WTC11 (cell line): ENCODE measurements around the gene NLGN4X. TPM values are rescaled to one million over a fixed set of nuclear protein-coding genes. Genes with fewer than 3 reads are reported as not detected.

Experiments
- ATAC-seq: fragments of 200-7000 bp; cut with Tn5 transposase; 2 replicates; pipeline ENCODE4 v1.10.0; 2021; ENCODE audit warnings: mild to moderate bottlenecking, moderate library complexity
- CTCF ChIA-PET: fragments of 300-600 bp; sonication (Branson Sonifier 250); formaldehyde crosslinking; loops from one replicate; lab custom pipeline; 2021; ENCODE audit warnings: antibody characterized with exemption; lab: Charles Lee
- POLR2A ChIA-PET: fragments of 350-600 bp; sonication (Branson Sonifier 250); formaldehyde crosslinking; loops from one replicate; lab custom pipeline; 2021; ENCODE audit warnings: antibody characterized with exemption; lab: Charles Lee
- DNase-seq: peaks from one replicate; pipeline ENCODE4 v3.0.0; 2021; ENCODE audit warnings: low spot score
- H3K27ac Mint-ChIP-seq: 2 replicates; pipeline ENCODE4 v1.8.0; 2021; ENCODE audit warnings: mixed read lengths
- H3K27me3 Mint-ChIP-seq: 2 replicates; pipeline ENCODE4 v1.8.0; 2021; ENCODE audit warnings: low read depth, mild to moderate bottlenecking, moderate library complexity, mixed read lengths
- H3K36me3 Mint-ChIP-seq: 2 replicates; pipeline ENCODE4 v1.8.0; 2021; ENCODE audit warnings: mixed read lengths
- H3K4me1 Mint-ChIP-seq: 2 replicates; pipeline ENCODE4 v1.8.0; 2022; ENCODE audit warnings: mixed read lengths
- H3K4me3 Mint-ChIP-seq: 2 replicates; pipeline ENCODE4 v1.8.0; 2021; ENCODE audit warnings: mild to moderate bottlenecking, moderate library complexity, mixed read lengths
- H3K9me3 Mint-ChIP-seq: 2 replicates; pipeline ENCODE4 v1.8.0; 2021; ENCODE audit warnings: mixed read lengths
- ATF1 ChIP-seq: sonication (generic); formaldehyde crosslinking; IDR thresholded peaks from 2 replicates; pipeline ENCODE4 v1.8.1; 2023; ENCODE audit warnings: mild to moderate bottlenecking, moderate library complexity, missing genetic modification reagents
- ELF4 ChIP-seq: sonication (generic); formaldehyde crosslinking; IDR thresholded peaks from 2 replicates; pipeline ENCODE4 v1.8.1; 2022; ENCODE audit warnings: low read depth, mild to moderate bottlenecking, moderate library complexity, missing genetic modification reagents
- EMX1 ChIP-seq: fragments of 250-450 bp; sonication (Bioruptor Pico); IDR thresholded peaks from 2 replicates; pipeline ENCODE4 v1.8.0; 2021; ENCODE audit warnings: mild to moderate bottlenecking
- ESRRA ChIP-seq: sonication (generic); formaldehyde crosslinking; IDR thresholded peaks from 2 replicates; pipeline ENCODE4 v1.8.1; 2022; ENCODE audit warnings: mild to moderate bottlenecking, missing genetic modification reagents, borderline replicate concordance
- FOXK1 ChIP-seq: sonication (generic); formaldehyde crosslinking; IDR thresholded peaks from 2 replicates; pipeline ENCODE4 v1.8.0; 2022; ENCODE audit warnings: mild to moderate bottlenecking, moderate library complexity, missing genetic modification reagents
- JAZF1 ChIP-seq: fragments of 250-450 bp; sonication (Bioruptor Pico); IDR thresholded peaks from 2 replicates; pipeline ENCODE4 v1.9.0; 2021; ENCODE audit warnings: moderate library complexity, mild to moderate bottlenecking, inconsistent platforms
- JUN ChIP-seq: sonication (generic); formaldehyde crosslinking; IDR thresholded peaks from 2 replicates; pipeline ENCODE4 v1.8.0; 2023; ENCODE audit warnings: mild to moderate bottlenecking, missing genetic modification reagents
- NFYB ChIP-seq: sonication (generic); formaldehyde crosslinking; conservative IDR thresholded peaks from 2 replicates; pipeline ENCODE4 v1.8.0; 2022; ENCODE audit warnings: low read depth, missing genetic modification reagents
- NR1H2 ChIP-seq: sonication (generic); formaldehyde crosslinking; IDR thresholded peaks from 2 replicates; pipeline ENCODE4 v1.9.0; 2021; ENCODE audit warnings: mild to moderate bottlenecking, moderate library complexity, missing genetic modification reagents
- NR2C2 ChIP-seq: sonication (generic); formaldehyde crosslinking; IDR thresholded peaks from 2 replicates; pipeline ENCODE4 v1.8.0; 2022; ENCODE audit warnings: mild to moderate bottlenecking, missing genetic modification reagents
- RELA ChIP-seq: sonication (generic); formaldehyde crosslinking; IDR thresholded peaks from 2 replicates; pipeline ENCODE4 v1.8.1; 2022; ENCODE audit warnings: missing genetic modification reagents, mild to moderate bottlenecking, borderline replicate concordance
- SMAD3 ChIP-seq: sonication (generic); formaldehyde crosslinking; IDR thresholded peaks from 2 replicates; pipeline ENCODE4 v1.8.0; 2022; ENCODE audit warnings: missing genetic modification reagents, mild to moderate bottlenecking, borderline replicate concordance
- TEAD1 ChIP-seq: sonication (generic); formaldehyde crosslinking; IDR thresholded peaks from 2 replicates; pipeline ENCODE4 v1.8.0; 2022; ENCODE audit warnings: mild to moderate bottlenecking, missing genetic modification reagents
- ZNF263 ChIP-seq: sonication (generic); formaldehyde crosslinking; IDR thresholded peaks from 2 replicates; pipeline ENCODE4 v1.8.1; 2022; ENCODE audit warnings: low read depth, mild to moderate bottlenecking, moderate library complexity, missing genetic modification reagents
- ZNF416 ChIP-seq: fragments of 250-450 bp; sonication (Bioruptor Pico); IDR thresholded peaks from 2 replicates; pipeline ENCODE4 v1.9.0; 2021; ENCODE audit warnings: mild to moderate bottlenecking, inconsistent platforms
- total RNA-seq: library from RNA; stranded (reverse); gene quantifications from 3 replicates; pipeline ENCODE4 v1.2.3, GENCODE V29; 2021
- TF ChIP-seq, protein P1 (sequence below): sonication (generic); formaldehyde crosslinking; IDR thresholded peaks from 2 replicates; pipeline ENCODE4 v1.8.1; 2022; ENCODE audit warnings: mild to moderate bottlenecking, moderate library complexity, missing genetic modification reagents
- TF ChIP-seq, protein P2 (sequence below): sonication (generic); formaldehyde crosslinking; IDR thresholded peaks from 2 replicates; pipeline ENCODE4 v1.8.0; 2023; ENCODE audit warnings: mild to moderate bottlenecking, missing genetic modification reagents
- TF ChIP-seq, protein P3 (sequence below): sonication (generic); formaldehyde crosslinking; IDR thresholded peaks from 2 replicates; pipeline ENCODE4 v1.8.1; 2023; ENCODE audit warnings: mild to moderate bottlenecking, missing genetic modification reagents, moderate library complexity
- TF ChIP-seq, protein P4 (sequence below): fragments of 250-450 bp; sonication (Bioruptor Pico); IDR thresholded peaks from 2 replicates; pipeline ENCODE4 v1.9.0; 2021; ENCODE audit warnings: mild to moderate bottlenecking
- TF ChIP-seq, protein P5 (sequence below): sonication (generic); formaldehyde crosslinking; IDR thresholded peaks from 2 replicates; pipeline ENCODE4 v1.8.1; 2022; ENCODE audit warnings: low read depth, mild to moderate bottlenecking, moderate library complexity, missing genetic modification reagents, borderline replicate concordance
- TF ChIP-seq, protein P6 (sequence below): sonication (generic); formaldehyde crosslinking; IDR thresholded peaks from 2 replicates; pipeline ENCODE4 v1.8.1; 2023; ENCODE audit warnings: mild to moderate bottlenecking, moderate library complexity, missing genetic modification reagents
- TF ChIP-seq, protein P7 (sequence below): sonication (generic); formaldehyde crosslinking; IDR thresholded peaks from 2 replicates; pipeline ENCODE4 v1.8.1; 2022; ENCODE audit warnings: missing genetic modification reagents, borderline replicate concordance
- TF ChIP-seq, protein P8 (sequence below): sonication (generic); formaldehyde crosslinking; IDR thresholded peaks from 2 replicates; pipeline ENCODE4 v1.8.1; 2023; ENCODE audit warnings: mild to moderate bottlenecking, missing genetic modification reagents

The NLGN4X gene
- total RNA-seq, 1 experiment from 2014 or later, result 53.8 TPM

DNA sequence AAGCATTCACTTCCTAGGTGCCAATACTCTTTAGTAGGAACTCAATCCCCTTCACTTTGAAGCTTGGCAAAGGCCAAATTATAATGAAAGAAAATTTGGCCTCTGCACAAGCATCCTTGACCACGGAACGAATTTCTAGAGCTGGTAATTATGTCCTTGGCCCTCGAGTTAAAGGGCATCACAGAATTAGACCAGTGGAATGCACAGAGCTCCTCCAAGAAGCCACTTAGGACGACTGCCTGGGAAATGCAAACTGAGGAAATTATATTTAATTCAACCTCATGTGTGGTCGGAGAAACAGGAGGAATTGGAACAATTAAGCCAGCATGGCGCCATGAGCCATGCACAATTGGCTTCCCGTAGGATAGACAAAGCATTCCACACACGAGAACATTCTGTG is 59.3 kb downstream of the NLGN4X start:
- Mint-ChIP-seq H3K27ac (peak overlapping the region; percentile 57; the same call in 1 of the 2 replicates), H3K36me3 (peaks cover 2% of the 10 kb centered on the region; the same call in 1 of the 2 replicates), H3K9me3 (no peaks in the 10 kb centered on the region), H3K4me1 (peaks cover 56% of the 10 kb centered on the region), H3K4me3 (no peak overlapping the region), H3K27me3 (no peaks in the 10 kb centered on the region)
- CTCF ChIA-PET, result no interaction called here
- ATAC-seq, result no peak
- TF ChIP-seq ELF4 (no peak), JUN (CRISPR knock-in tag) (no peak), ZNF416 (no peak), EMX1 (CRISPR knock-in tag) (no peak), SMAD3 (no peak), FOXK1 (CRISPR knock-in tag) (no peak), JAZF1 (CRISPR knock-in tag) (no peak)
- TF ChIP-seq, protein P1, sequence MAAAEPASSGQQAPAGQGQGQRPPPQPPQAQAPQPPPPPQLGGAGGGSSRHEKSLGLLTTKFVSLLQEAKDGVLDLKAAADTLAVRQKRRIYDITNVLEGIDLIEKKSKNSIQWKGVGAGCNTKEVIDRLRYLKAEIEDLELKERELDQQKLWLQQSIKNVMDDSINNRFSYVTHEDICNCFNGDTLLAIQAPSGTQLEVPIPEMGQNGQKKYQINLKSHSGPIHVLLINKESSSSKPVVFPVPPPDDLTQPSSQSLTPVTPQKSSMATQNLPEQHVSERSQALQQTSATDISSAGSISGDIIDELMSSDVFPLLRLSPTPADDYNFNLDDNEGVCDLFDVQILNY (CRISPR knock-in tag), result no peak
- TF ChIP-seq, protein P2, sequence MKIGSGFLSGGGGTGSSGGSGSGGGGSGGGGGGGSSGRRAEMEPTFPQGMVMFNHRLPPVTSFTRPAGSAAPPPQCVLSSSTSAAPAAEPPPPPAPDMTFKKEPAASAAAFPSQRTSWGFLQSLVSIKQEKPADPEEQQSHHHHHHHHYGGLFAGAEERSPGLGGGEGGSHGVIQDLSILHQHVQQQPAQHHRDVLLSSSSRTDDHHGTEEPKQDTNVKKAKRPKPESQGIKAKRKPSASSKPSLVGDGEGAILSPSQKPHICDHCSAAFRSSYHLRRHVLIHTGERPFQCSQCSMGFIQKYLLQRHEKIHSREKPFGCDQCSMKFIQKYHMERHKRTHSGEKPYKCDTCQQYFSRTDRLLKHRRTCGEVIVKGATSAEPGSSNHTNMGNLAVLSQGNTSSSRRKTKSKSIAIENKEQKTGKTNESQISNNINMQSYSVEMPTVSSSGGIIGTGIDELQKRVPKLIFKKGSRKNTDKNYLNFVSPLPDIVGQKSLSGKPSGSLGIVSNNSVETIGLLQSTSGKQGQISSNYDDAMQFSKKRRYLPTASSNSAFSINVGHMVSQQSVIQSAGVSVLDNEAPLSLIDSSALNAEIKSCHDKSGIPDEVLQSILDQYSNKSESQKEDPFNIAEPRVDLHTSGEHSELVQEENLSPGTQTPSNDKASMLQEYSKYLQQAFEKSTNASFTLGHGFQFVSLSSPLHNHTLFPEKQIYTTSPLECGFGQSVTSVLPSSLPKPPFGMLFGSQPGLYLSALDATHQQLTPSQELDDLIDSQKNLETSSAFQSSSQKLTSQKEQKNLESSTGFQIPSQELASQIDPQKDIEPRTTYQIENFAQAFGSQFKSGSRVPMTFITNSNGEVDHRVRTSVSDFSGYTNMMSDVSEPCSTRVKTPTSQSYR (CRISPR knock-in tag), result no peak
- TF ChIP-seq, protein P3, sequence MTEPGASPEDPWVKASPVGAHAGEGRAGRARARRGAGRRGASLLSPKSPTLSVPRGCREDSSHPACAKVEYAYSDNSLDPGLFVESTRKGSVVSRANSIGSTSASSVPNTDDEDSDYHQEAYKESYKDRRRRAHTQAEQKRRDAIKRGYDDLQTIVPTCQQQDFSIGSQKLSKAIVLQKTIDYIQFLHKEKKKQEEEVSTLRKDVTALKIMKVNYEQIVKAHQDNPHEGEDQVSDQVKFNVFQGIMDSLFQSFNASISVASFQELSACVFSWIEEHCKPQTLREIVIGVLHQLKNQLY (CRISPR knock-in tag), result no peak
- POLR2A ChIA-PET, result no interaction called here
- DNase-seq, result no peak

DNA sequence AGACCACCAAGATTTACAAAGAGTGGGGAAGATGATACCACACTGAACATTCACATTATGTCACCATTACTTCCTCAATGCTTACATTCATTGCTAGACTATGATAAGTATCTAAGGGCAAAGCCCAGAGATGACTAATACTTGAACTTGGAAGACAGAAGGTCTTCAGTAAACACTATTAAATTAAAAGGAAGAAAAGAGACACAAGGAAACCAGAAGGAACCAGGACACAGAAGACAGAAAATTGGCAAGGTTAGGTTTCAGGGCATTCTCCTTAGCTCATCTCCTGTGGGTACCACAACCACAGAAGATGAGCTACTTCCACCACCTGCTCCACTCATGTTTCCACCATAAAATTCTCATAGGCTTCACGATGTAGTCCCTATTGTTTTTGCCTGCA is 64.9 kb downstream of the NLGN4X start:
- Mint-ChIP-seq H3K27ac (no peak overlapping the region), H3K36me3 (peaks cover 30% of the 10 kb centered on the region), H3K27me3 (no peaks in the 10 kb centered on the region), H3K4me3 (no peak overlapping the region), H3K9me3 (peaks cover 17% of the 10 kb centered on the region), H3K4me1 (peaks cover 16% of the 10 kb centered on the region)
- no peak for DNase-seq
- no peak for ATAC-seq
- ChIA-PET CTCF (no interaction called here), POLR2A (no interaction called here)
- TF ChIP-seq NR1H2 (no peak), ESRRA (CRISPR knock-in tag) (no peak), FOXK1 (CRISPR knock-in tag) (no peak), NR2C2 (no peak), RELA (CRISPR knock-in tag) (no peak), TEAD1 (CRISPR knock-in tag) (no peak), ZNF263 (CRISPR knock-in tag) (no peak), NFYB (CRISPR knock-in tag) (no peak), ATF1 (no peak)
- TF ChIP-seq, protein P4, sequence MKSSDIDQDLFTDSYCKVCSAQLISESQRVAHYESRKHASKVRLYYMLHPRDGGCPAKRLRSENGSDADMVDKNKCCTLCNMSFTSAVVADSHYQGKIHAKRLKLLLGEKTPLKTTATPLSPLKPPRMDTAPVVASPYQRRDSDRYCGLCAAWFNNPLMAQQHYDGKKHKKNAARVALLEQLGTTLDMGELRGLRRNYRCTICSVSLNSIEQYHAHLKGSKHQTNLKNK (CRISPR knock-in tag), result no peak
- TF ChIP-seq, protein P5, sequence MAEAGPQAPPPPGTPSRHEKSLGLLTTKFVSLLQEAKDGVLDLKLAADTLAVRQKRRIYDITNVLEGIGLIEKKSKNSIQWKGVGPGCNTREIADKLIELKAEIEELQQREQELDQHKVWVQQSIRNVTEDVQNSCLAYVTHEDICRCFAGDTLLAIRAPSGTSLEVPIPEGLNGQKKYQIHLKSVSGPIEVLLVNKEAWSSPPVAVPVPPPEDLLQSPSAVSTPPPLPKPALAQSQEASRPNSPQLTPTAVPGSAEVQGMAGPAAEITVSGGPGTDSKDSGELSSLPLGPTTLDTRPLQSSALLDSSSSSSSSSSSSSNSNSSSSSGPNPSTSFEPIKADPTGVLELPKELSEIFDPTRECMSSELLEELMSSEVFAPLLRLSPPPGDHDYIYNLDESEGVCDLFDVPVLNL, result no peak
- TF ChIP-seq, protein P6, sequence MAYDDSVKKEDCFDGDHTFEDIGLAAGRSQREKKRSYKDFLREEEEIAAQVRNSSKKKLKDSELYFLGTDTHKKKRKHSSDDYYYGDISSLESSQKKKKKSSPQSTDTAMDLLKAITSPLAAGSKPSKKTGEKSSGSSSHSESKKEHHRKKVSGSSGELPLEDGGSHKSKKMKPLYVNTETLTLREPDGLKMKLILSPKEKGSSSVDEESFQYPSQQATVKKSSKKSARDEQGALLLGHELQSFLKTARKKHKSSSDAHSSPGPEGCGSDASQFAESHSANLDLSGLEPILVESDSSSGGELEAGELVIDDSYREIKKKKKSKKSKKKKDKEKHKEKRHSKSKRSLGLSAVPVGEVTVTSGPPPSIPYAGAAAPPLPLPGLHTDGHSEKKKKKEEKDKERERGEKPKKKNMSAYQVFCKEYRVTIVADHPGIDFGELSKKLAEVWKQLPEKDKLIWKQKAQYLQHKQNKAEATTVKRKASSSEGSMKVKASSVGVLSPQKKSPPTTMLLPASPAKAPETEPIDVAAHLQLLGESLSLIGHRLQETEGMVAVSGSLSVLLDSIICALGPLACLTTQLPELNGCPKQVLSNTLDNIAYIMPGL, result no peak
- TF ChIP-seq, protein P7, sequence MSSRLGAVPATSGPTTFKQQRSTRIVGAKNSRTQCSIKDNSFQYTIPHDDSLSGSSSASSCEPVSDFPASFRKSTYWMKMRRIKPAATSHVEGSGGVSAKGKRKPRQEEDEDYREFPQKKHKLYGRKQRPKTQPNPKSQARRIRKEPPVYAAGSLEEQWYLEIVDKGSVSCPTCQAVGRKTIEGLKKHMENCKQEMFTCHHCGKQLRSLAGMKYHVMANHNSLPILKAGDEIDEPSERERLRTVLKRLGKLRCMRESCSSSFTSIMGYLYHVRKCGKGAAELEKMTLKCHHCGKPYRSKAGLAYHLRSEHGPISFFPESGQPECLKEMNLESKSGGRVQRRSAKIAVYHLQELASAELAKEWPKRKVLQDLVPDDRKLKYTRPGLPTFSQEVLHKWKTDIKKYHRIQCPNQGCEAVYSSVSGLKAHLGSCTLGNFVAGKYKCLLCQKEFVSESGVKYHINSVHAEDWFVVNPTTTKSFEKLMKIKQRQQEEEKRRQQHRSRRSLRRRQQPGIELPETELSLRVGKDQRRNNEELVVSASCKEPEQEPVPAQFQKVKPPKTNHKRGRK (CRISPR knock-in tag), result no peak
- TF ChIP-seq, protein P8, sequence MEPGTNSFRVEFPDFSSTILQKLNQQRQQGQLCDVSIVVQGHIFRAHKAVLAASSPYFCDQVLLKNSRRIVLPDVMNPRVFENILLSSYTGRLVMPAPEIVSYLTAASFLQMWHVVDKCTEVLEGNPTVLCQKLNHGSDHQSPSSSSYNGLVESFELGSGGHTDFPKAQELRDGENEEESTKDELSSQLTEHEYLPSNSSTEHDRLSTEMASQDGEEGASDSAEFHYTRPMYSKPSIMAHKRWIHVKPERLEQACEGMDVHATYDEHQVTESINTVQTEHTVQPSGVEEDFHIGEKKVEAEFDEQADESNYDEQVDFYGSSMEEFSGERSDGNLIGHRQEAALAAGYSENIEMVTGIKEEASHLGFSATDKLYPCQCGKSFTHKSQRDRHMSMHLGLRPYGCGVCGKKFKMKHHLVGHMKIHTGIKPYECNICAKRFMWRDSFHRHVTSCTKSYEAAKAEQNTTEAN, result no peak
- TF ChIP-seq, protein P3 (CRISPR knock-in tag), result no peak
